ENCODE data around the gene SPTBN1.

- TF ChIP-seq EZH2 (IDR thresholded peaks at IDR 0.05) (no peak), POLR2AphosphoS5 (IDR thresholded peaks at IDR 0.05; ENCODE audit: borderline replicate concordance, low read depth, low read length) (no peak), FOXP2 (optimal IDR thresholded peaks at IDR 0.05; ENCODE audit: control extremely low read depth, extremely low read length, insufficient read depth) (no peak)
Observed at GRCh38 chr2:54424555-54425163, 31.5 kb upstream of the SPTBN1 start.
